Measurements from ENCODE around the gene TTLL1.

GRCh38 chr22:43047605-43048004, 41.6 kb downstream of the TTLL1 start:
- TF ChIP-seq, protein P1, sequence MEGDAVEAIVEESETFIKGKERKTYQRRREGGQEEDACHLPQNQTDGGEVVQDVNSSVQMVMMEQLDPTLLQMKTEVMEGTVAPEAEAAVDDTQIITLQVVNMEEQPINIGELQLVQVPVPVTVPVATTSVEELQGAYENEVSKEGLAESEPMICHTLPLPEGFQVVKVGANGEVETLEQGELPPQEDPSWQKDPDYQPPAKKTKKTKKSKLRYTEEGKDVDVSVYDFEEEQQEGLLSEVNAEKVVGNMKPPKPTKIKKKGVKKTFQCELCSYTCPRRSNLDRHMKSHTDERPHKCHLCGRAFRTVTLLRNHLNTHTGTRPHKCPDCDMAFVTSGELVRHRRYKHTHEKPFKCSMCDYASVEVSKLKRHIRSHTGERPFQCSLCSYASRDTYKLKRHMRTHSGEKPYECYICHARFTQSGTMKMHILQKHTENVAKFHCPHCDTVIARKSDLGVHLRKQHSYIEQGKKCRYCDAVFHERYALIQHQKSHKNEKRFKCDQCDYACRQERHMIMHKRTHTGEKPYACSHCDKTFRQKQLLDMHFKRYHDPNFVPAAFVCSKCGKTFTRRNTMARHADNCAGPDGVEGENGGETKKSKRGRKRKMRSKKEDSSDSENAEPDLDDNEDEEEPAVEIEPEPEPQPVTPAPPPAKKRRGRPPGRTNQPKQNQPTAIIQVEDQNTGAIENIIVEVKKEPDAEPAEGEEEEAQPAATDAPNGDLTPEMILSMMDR (IDR thresholded peaks at IDR 0.05) = no peak
- TF ChIP-seq POLR2AphosphoS5 (IDR thresholded peaks at IDR 0.05) = no peak
